ENCODE measurements around the gene ZFAND2B.

GRCh38 chr2:219245899-219246230 lies 39.3 kb downstream of the ZFAND2B start:
- TF ChIP-seq, protein P1, sequence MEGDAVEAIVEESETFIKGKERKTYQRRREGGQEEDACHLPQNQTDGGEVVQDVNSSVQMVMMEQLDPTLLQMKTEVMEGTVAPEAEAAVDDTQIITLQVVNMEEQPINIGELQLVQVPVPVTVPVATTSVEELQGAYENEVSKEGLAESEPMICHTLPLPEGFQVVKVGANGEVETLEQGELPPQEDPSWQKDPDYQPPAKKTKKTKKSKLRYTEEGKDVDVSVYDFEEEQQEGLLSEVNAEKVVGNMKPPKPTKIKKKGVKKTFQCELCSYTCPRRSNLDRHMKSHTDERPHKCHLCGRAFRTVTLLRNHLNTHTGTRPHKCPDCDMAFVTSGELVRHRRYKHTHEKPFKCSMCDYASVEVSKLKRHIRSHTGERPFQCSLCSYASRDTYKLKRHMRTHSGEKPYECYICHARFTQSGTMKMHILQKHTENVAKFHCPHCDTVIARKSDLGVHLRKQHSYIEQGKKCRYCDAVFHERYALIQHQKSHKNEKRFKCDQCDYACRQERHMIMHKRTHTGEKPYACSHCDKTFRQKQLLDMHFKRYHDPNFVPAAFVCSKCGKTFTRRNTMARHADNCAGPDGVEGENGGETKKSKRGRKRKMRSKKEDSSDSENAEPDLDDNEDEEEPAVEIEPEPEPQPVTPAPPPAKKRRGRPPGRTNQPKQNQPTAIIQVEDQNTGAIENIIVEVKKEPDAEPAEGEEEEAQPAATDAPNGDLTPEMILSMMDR (conservative IDR thresholded peaks at IDR 0.05; ENCODE audit: low read depth, low read length), result no peak
- TF ChIP-seq EZH2phosphoT487 (IDR thresholded peaks at IDR 0.05; ENCODE audit: borderline replicate concordance, low read length) (no peak), EZH2 (IDR thresholded peaks at IDR 0.05; ENCODE audit: low read length, unreplicated experiment) (no peak)
